GM12875 (cell line): ENCODE measurements around the gene HAND1.

Experiments
- H3K4me3 ChIP-seq: one replicate; pipeline ENCODE4 v1.5.1; 2011; ENCODE audit warnings: low read depth, low read length, control low read depth
- TF ChIP-seq, protein P1 (sequence below): IDR thresholded peaks from 2 replicates; pipeline ENCODE4 v1.5.1; 2011; ENCODE audit warnings: low read depth, mild to moderate bottlenecking, control low read depth, inconsistent platforms, low read length, moderate library complexity, borderline replicate concordance; ENCODE audit not compliant: insufficient read depth

HAND1 gene

DNA sequence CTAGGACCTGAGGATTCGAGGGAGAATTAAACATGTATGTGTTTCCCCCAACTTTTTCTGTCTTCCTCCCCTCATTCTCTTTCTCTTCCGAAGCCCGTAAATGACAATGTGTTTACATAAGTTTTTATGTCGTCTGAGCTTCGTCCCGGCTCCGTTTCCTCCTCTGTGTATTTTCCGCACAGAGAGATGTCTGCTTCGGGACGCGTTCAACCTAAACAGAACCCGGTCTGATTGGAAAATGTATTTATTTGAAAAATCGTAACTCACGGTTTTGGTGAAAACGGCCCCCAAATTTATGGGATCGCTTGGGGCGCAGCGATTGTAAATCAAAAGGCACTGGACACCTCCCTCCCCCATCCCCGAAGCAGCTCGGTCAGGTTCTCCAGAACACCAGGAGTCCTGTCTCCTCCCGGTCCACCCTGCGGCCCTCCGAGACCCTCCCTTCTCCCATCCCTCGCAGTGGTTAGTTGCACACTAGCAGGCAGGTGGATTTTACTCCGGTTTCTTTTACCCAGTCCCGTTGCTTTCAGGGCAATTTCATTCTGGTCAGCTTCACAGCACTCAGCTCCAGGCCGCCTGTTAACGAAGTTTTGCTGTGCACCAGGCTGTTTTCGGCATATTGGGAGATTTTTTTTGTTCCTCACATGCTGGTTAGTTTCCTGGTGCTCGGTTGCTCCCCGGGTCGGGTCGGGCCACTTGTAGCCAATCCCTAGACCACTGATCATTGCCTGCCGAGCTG lies 5.8 kb upstream of the HAND1 start:
- H3K4me3 ChIP-seq, result no peak overlapping the region
- TF ChIP-seq, protein P1, sequence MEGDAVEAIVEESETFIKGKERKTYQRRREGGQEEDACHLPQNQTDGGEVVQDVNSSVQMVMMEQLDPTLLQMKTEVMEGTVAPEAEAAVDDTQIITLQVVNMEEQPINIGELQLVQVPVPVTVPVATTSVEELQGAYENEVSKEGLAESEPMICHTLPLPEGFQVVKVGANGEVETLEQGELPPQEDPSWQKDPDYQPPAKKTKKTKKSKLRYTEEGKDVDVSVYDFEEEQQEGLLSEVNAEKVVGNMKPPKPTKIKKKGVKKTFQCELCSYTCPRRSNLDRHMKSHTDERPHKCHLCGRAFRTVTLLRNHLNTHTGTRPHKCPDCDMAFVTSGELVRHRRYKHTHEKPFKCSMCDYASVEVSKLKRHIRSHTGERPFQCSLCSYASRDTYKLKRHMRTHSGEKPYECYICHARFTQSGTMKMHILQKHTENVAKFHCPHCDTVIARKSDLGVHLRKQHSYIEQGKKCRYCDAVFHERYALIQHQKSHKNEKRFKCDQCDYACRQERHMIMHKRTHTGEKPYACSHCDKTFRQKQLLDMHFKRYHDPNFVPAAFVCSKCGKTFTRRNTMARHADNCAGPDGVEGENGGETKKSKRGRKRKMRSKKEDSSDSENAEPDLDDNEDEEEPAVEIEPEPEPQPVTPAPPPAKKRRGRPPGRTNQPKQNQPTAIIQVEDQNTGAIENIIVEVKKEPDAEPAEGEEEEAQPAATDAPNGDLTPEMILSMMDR, result no peak

DNA sequence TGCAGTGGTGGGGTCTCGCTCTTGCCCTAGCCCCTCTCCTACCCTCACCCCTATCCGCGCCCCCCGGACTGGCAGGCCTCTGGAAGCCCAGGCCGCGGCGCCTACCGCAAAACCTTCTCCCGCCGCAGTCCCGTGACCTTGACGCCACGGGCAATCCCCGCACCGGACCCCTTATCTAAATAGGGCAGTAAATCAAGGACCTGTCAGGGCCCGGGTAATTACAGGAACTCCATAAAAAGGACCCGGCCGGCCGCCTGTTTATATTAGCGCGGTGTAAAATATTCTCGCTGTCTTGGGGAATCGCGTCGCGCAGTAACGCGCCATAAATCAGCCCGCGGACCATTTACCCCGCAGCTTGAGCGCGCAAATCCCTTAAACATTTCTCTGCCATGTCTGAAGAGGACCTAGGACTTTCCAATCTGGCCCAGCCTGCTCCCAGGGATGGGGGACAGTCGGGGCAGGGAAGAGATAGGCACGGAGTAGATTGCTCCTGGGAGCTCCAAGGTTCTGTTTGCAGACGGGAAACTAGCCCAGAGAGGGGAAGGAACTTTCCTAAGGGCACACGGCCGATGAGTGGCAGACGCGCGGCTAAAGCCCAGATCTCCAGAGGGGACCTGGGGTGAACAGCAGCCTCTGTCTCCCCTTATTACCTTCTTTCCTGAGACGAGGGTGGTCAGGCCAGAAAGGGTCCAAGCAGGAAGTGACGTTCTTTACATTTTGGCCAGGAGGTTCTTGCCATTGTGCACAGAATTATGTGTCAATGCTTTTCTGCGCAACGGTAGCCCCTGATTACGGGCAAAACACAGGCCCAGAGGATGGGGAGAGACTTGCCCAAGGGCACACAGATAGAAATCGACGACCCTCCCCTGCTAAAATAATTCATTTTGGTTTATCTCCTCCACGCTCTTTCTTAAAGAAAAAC lies 4.8 kb upstream of the HAND1 start:
- H3K4me3 ChIP-seq, result no peak overlapping the region
- TF ChIP-seq, protein P1, result no peak

DNA sequence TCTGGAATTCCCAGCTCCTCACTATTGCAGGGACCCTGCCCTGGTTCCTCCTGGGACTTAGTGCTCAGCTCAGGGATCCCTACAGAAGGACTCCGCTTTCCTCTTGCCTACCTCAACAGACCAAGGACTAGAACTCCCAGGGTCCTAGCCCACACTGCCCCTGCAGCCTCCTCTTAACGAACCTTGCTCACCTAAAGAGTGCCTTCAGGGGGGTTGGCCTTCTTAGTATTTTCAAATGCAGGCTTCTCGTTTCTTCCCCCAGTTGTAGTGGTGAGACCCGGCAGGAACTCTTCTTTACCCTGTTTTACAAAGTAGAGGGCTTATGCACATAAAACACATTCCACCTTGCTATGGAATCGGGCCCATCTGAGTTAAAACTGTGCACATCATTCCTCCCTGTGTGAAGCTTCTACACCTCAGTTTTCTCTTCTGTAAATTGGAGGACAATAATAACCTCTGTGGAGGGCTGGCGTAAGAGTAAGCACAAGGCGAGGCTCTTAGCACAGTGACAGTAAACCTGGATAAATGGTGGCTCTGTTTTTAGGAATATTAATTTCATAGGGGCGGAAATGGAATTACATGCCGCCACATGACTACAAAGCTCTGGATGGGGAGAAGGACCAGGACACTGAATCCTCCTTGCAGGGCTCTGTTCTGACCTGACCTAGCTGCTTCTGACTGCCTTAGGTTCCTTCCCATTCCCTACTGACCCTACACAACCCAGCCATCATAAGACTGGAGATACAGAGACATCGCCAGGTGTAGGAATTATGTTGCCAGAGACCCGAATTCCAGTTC lies 3.8 kb upstream of the HAND1 start:
- no peak overlapping the region for H3K4me3 ChIP-seq
- TF ChIP-seq, protein P1, result no peak

DNA sequence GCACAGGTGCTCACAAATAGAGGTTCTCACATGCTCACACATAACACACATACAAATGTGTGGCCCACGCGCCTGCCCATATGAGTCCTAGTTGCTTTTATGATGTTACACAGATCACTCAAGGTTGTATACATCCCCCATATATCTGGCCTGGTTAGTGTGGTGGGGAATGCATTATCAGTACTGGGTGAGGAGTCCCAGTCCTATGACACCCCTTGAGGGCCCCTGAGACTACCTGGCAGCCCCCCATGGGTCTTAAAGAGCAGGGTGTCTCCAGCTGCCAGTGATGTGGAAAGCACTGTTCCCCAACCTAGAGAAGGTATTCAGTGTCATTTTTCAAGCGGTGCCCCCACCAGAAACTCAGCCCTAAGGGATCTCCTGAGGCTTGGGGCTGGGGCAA lies 2.8 kb upstream of the HAND1 start:
- no peak overlapping the region for H3K4me3 ChIP-seq
- TF ChIP-seq, protein P1, result no peak

DNA sequence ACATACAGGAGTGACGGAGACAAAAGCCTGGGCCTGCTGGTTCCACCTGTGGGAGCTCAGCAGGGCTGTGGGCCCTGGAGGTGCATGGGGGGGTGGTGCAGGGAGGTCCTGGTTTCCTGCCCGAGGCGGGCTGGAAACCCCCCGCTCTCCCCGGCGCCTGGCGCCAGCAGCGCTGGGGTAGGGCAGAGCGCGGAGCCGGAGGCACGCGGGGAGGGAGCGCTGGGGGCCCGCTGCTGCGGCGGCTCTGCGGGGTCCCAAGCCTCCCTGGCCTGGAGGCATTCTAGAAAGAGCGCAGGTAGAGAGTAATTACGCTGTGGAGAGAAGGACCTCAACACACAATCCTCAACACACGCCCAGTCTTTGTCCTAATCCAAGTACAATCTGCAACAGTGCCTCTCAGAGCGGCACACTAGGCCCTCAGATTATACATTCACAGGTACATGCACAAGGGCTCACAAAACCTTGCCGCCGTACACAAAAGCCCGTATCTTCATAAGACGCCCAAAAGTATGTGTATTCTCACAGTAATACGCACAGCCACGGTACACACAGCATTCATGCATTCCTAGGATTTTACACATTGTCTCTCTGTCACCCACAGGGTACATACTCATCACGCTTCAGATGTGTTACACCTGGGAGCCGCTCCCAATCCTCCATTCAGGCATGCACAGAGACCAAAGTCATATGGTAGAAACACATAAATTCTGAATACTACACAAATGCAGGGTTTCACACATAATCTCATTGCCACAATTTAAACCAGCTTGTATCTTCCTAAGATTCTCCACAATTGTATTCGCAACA lies 2.1 kb upstream of the HAND1 start:
- TF ChIP-seq, protein P1, result no peak
- no peak overlapping the region for H3K4me3 ChIP-seq
